Right lobe of liver (tissue), 6 donors: ENCODE measurements around the gene ABCA3. TPM values are rescaled to one million over a fixed set of nuclear protein-coding genes. Genes with fewer than 3 reads are reported as not detected.

Experiments used
- ATAC-seq, 4 donors: fragments of 200-7000 bp; cut with Tn5 transposase; one replicate each; pipeline ENCODE4 v1.9.1; 2020; ENCODE audit warnings: mild to moderate bottlenecking in 4 of 4, moderate library complexity in 4 of 4
- DNase-seq, 3 donors: peaks; one replicate each; pipeline ENCODE4 v3.0.0-alpha.2; 2020
- H3K27ac ChIP-seq, 3 donors: fragments of 200-600 bp; one replicate each; pipeline ENCODE4 v1.8.0; 2022
- H3K27me3 ChIP-seq, 2 donors: fragments of 200-600 bp; one replicate each; pipeline ENCODE4 v1.8.0; 2022
- H3K36me3 ChIP-seq, 4 donors: fragments of 200-600 bp; sonication (generic) in 1 of 4; one replicate each; pipeline versions ENCODE4 v1.5.1 to v1.8.0; 2017 to 2022; ENCODE audit warnings: control low read depth in 1 of 4
- H3K4me1 ChIP-seq, 4 donors: fragments of 200-600 bp; sonication (generic) in 1 of 4; one replicate each; pipeline versions ENCODE4 v1.5.1 to v1.8.0; 2017 to 2022; ENCODE audit warnings: control low read depth in 1 of 4
- H3K4me3 ChIP-seq, 3 donors: fragments of 200-600 bp; one replicate each; pipeline ENCODE4 v1.8.0; 2022
- H3K9me3 ChIP-seq, 4 donors: fragments of 200-600 bp; sonication (generic) in 1 of 4; one replicate each; pipeline versions ENCODE4 v1.5.1 to v1.8.0; 2017 to 2022; ENCODE audit warnings: control low read depth in 1 of 4
- CTCF ChIP-seq, 4 donors: fragments of 200-600 bp in 3 of 4; fragments of 450-650 bp in 1 of 4; IDR thresholded peaks; one replicate each; pipeline versions ENCODE4 v1.5.1 to v1.8.0; 2016 to 2022; ENCODE audit warnings: antibody characterized with exemption in 4 of 4, mild to moderate bottlenecking in 2 of 4
- POLR2A ChIP-seq: fragments of 450-650 bp; IDR thresholded peaks from one replicate; pipeline ENCODE4 v1.6.1; 2017; ENCODE audit warnings: antibody characterized with exemption, mild to moderate bottlenecking
- WGBS: methylation state at CpG from one replicate; pipeline ENCODE4 v1.1.6; 2018; ENCODE audit warnings: low coverage, low lambda C conversion rate; ENCODE audit not compliant: insufficient coverage; ENCODE audit errors: missing lambda C conversion rate; 5-methylcytosine and 5-hydroxymethylcytosine counted together
- intact Hi-C, 2 donors: fragments of 100-400 bp; cut with DNase I; formaldehyde crosslinking; loops; one replicate each; pipeline versions ENCODE4 v1.11.2 to v1.14.1; 2022
- total RNA-seq, 6 experiments: library from RNA; depleted of rRNA in 2 of 6; stranded (reverse); fragments of >200 nt in 2 of 6; fragmentation: NEBNext Ultra II Directional in 3 of 6; extraction: Animal tissue kit (Norgen Biotek cat#: 25700) in 3 of 6; gene quantifications; one replicate each; pipeline versions ENCODE4 v1.1.0 to v1.2.4, GENCODE V29; 2016 to 2023
- donor health status: DM: no; HTN: yes; CAD: no.
- donor health status: DM: no; HTN: no; CAD: no.
- donor health status: DM: no; HTN: no; CAD: no.
- donor health status: DM: no; HTN: yes; CAD: no.
- donor health status: DM: no; HTN: yes; CAD: no.

Gene ABCA3
- total RNA-seq, 6 experiments from 2014 or later = 1.2 to 2.9 (median 2.1) TPM

DNA sequence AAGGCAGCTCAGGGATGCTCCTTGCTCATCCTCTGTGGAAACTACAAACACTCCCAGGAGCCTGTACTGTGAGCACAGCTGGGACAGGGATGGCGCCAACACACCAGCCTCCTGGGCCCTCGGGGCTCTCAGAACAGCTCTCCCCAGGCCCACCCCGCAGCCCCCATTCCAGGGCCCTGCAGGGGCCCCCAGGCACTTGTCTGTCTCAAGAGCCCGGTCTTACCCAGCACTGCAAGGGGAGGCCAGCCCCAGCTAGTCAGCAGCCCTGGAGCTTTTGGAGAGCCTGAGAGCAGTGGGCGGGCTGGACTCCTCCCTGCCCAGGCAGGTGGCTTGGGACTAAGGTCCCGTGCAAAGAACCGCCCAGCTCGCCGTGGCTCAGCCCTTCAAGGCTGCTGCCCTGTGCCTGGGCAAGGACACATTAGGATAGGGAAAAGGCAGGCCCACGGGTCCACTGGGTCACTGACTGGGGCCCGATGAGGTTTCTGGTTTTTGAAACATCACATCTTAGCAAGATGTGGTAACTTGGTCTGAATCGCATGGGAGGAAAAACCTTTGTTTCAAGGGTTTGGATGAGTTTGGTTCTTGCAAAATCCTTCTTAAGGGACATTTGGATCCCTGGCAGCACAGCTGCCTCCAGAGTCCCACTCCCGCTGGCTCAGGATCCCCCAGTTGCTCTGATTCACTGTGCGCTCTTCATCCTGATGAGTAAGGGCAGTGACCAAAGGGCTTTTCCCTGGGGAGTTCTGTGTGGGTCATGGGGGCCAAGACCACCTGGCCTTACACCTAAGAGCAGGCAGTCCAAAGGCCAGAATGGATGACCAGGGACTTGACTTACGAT is 101.5 kb downstream of the ABCA3 start:
- TF ChIP-seq CTCF (IDR thresholded peaks at IDR 0.05) = no peak
- TF ChIP-seq POLR2A = no peak
- WGBS = 67% methylated on average over 1 of the region's 15 CpGs
- Histone ChIP-seq H3K9me3 (no peaks in the 10 kb centered on the region), H3K27me3 (no peaks in the 10 kb centered on the region), H3K36me3 (peaks cover 0 to 37% (median 17%) of the 10 kb centered on the region in 4 donors), H3K4me3 (no peak overlapping the region), H3K27ac (no peak overlapping the region), H3K4me1 (peaks cover 0 to 17% (median 0%) of the 10 kb centered on the region in 4 donors)
- DNase-seq (no peak), ATAC-seq (peak; percentile 13 to 33 (median 16))
- intact Hi-C loops = no loop called here

- Histone ChIP-seq H3K4me3 (no peak overlapping the region), H3K27ac (no peak overlapping the region), H3K4me1 (peaks cover 0 to 17% (median 0%) of the 10 kb centered on the region in 4 donors), H3K9me3 (no peaks in the 10 kb centered on the region), H3K27me3 (no peaks in the 10 kb centered on the region), H3K36me3 (peaks cover 0 to 35% (median 13%) of the 10 kb centered on the region in 4 donors)
- DNase-seq (no peak), ATAC-seq (peak; percentile 6 to 22 (median 10))
- 52% methylated on average over 5 of the region's 18 CpGs for WGBS
- intact Hi-C loops = no loop called here
- TF ChIP-seq POLR2A (no peak), CTCF (IDR thresholded peaks at IDR 0.05) (no peak)
Measured at GRCh38 chr16:2238150-2238837, 102.2 kb downstream of the ABCA3 start.

DNA sequence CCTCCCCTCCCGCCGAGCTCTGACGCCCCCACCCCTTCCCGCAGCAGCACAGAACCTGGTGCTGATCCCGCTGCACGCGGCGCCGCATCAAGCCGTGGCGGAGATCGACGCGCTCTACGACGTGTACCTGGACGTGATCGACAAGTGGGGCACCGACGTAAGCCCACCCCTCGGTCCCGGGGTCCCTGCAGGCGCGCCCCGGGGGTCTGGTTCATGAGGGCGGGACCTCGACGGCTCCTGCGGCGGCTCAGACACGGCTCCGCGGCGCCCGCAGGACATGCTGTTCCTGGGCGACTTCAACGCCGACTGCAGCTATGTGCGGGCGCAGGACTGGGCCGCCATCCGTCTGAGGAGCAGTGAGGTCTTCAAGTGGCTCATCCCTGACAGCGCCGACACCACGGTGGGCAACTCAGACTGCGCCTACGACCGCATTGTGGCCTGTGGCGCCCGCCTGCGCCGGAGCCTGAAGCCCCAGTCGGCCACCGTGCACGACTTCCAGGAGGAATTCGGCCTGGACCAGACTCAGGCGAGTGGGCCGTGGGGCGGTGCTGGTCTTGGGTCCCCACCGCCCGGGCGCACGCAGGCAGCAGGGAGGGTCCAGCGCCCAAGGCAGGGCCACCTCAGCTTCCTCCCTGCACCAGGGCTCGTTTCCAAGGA is 102.9 kb downstream of the ABCA3 start:
- DNase-seq (peak in 1 of 3 donors; percentile 53), ATAC-seq (peak; percentile 4 to 21 (median 10))
- intact Hi-C loops = no loop called here
- no peak overlapping the region for H3K4me3 ChIP-seq
- no peaks in the 10 kb centered on the region for H3K9me3 ChIP-seq
- peaks cover 0 to 17% (median 0%) of the 10 kb centered on the region in 4 donors for H3K4me1 ChIP-seq
- WGBS = 0% methylated on average over 1 of the region's 65 CpGs
- no peak for TF ChIP-seq POLR2A
- no peak for TF ChIP-seq CTCF (IDR thresholded peaks at IDR 0.05)
- peaks cover 0 to 33% (median 14%) of the 10 kb centered on the region in 4 donors for H3K36me3 ChIP-seq
- no peak overlapping the region for H3K27ac ChIP-seq
- no peaks in the 10 kb centered on the region for H3K27me3 ChIP-seq

GRCh38 chr16:2237102-2237482 is 103.4 kb downstream of the ABCA3 start:
- intact Hi-C loops = no loop called here
- no peak overlapping the region for H3K4me3 ChIP-seq
- no peak overlapping the region for H3K27ac ChIP-seq
- no CpG with 5 or more reads among the region's 40 CpGs for WGBS
- TF ChIP-seq CTCF (IDR thresholded peaks at IDR 0.05) (no peak), POLR2A (no peak)
- H3K9me3 ChIP-seq = no peaks in the 10 kb centered on the region
- DNase-seq (peak in 1 of 3 donors; percentile 52), ATAC-seq (no peak)
- H3K36me3 ChIP-seq = peaks cover 0 to 32% (median 15%) of the 10 kb centered on the region in 4 donors
- H3K4me1 ChIP-seq = peaks cover 0 to 17% (median 0%) of the 10 kb centered on the region in 4 donors
- H3K27me3 ChIP-seq = no peaks in the 10 kb centered on the region
